Pancreas (tissue), 10 donors: Measurements from ENCODE around the gene RIN3. TPM values are rescaled to one million over a fixed set of nuclear protein-coding genes. Genes with fewer than 3 reads are reported as not detected.
"Not testable (repeated sequence)": the region's sequence is repeated elsewhere in the genome, so short reads cannot be mapped to it uniquely, and the experiment has no call there.

Source experiments
- ATAC-seq, 4 donors: fragments of 200-7000 bp; cut with Tn5 transposase; one replicate each; pipeline versions ENCODE4 v1.8.0 to v1.9.1; 2020; ENCODE audit warnings: mild to moderate bottlenecking in 4 of 4, moderate library complexity in 4 of 4
- DNase-seq, 6 donors: peaks; one replicate each; pipeline ENCODE4 v3.0.0-alpha.2; 2020
- FAIRE-seq: peaks from 2 replicates; lab custom pipeline; 2012; peaks lifted over from hg19 to GRCh38; lab: Jason Lieb, UNC
- H3K27ac ChIP-seq, 4 donors: fragments of 200-600 bp; sonication (generic); 1 replicate in 3 of 4; 2 replicates in 1 of 4; pipeline versions ENCODE4 v1.5.0 to v1.8.0; 2020
- H3K27me3 ChIP-seq, 4 donors: fragments of 200-600 bp; one replicate each; pipeline ENCODE4 v1.8.0; 2021
- H3K36me3 ChIP-seq, 3 donors: fragments of 200-600 bp; sonication (generic) in 1 of 3; one replicate each; pipeline versions ENCODE4 v1.5.0 to v1.8.0; 2020 to 2021
- H3K4me1 ChIP-seq, 3 donors: fragments of 200-600 bp; one replicate each; pipeline ENCODE4 v1.8.0; 2021
- H3K4me3 ChIP-seq, 4 donors: fragments of 200-600 bp; sonication (generic) in 2 of 4; one replicate each; pipeline versions ENCODE4 v1.5.0 to v1.8.0; 2020 to 2021
- H3K9me3 ChIP-seq, 4 donors: fragments of 200-600 bp; one replicate each; pipeline ENCODE4 v1.8.0; 2021
- WGBS, 2 donors: extraction: QIAGEN DNeasy Blood & Tissue Kit; methylation state at CpG; one replicate each; pipeline ENCODE4 v1.1.7; 2013; 5-methylcytosine and 5-hydroxymethylcytosine counted together
- intact Hi-C, 3 donors: fragments of 100-400 bp; cut with DNase I; formaldehyde crosslinking; loops; one replicate each; pipeline versions ENCODE4 v1.11.1 to v1.14.2; 2022
- polyA plus RNA-seq, 2 donors: library from polyadenylated mRNA; stranded (reverse); fragments of 200-250 nt; gene quantifications; one replicate each; pipeline ENCODE4 v1.2.3, GENCODE V29; 2013
- total RNA-seq, 6 donors: library from RNA; stranded (reverse); fragmentation: NEBNext Ultra II Directional in 4 of 6; extraction: Animal tissue kit (Norgen Biotek cat#: 25700) in 4 of 6; gene quantifications; one replicate each; pipeline versions ENCODE4 v1.2.1 to v1.2.4, GENCODE V29; 2021 to 2023
- TF ChIP-seq, protein P1 (sequence below), 4 donors: fragments of 200-600 bp; sonication (generic) in 3 of 4; IDR thresholded peaks; one replicate each; pipeline versions ENCODE4 v1.5.0 to v1.8.0; 2021; ENCODE audit warnings: antibody characterized with exemption in 4 of 4
- donor health status: healthy with polysubstance abuse.
- donor health status: DM: no; HTN: no; CAD: no; lungs with moderate emphysema.
- donor health status: DM: no; HTN: no; CAD: no.
- donor health status: control.
- donor health status: control.
- donor health status: Bipolar disorder and iron deficiency.
- donor health status: DM: yes; HTN: yes; CAD: no.
- donor health status: DM: no; HTN: no; CAD: no.
- donor health status: DM: no; HTN: no; CAD: no.
- donor health status: DM: yes; HTN: yes; CAD: no.

The RIN3 gene
- total and polyA plus RNA-seq, 8 donors: 1.1 to 9.0 (median 2.3) TPM

DNA sequence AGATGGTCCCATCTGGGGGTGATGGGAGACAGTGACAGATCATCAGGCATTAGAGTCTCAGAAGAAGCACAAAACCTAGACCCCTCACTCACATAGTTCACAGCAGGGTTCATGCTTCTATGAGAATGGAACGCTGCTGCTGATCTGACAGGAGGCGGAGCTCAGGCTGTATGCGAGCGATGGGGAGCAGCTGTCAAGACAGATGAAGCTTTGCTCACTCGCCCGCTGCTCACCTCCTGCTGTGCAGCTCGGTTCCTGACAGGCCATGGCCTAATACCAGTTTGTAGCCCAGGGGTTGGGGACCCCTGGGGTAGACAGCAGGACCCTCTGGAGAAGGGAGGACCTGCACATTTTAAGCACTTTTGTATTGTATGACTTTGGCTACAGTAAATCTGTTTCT, 123.6 kb downstream of the RIN3 start:
- Histone ChIP-seq H3K27me3 (no peaks in the 10 kb centered on the region), H3K36me3 (no peaks in the 10 kb centered on the region), H3K4me3 (no peak overlapping the region), H3K4me1 (no peaks in the 10 kb centered on the region), H3K9me3 (no peaks in the 10 kb centered on the region), H3K27ac (no peak overlapping the region)
- WGBS, 2 donors: 40 to 45% methylated on average over 7 of the region's 7 CpGs
- intact Hi-C loops: no loop called here
- no peak for ATAC-seq
- no peak for FAIRE-seq
- peak in 1 of 6 donors; percentile 31 for DNase-seq
- TF ChIP-seq, protein P1, sequence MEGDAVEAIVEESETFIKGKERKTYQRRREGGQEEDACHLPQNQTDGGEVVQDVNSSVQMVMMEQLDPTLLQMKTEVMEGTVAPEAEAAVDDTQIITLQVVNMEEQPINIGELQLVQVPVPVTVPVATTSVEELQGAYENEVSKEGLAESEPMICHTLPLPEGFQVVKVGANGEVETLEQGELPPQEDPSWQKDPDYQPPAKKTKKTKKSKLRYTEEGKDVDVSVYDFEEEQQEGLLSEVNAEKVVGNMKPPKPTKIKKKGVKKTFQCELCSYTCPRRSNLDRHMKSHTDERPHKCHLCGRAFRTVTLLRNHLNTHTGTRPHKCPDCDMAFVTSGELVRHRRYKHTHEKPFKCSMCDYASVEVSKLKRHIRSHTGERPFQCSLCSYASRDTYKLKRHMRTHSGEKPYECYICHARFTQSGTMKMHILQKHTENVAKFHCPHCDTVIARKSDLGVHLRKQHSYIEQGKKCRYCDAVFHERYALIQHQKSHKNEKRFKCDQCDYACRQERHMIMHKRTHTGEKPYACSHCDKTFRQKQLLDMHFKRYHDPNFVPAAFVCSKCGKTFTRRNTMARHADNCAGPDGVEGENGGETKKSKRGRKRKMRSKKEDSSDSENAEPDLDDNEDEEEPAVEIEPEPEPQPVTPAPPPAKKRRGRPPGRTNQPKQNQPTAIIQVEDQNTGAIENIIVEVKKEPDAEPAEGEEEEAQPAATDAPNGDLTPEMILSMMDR (IDR thresholded peaks at IDR 0.05): no peak

DNA sequence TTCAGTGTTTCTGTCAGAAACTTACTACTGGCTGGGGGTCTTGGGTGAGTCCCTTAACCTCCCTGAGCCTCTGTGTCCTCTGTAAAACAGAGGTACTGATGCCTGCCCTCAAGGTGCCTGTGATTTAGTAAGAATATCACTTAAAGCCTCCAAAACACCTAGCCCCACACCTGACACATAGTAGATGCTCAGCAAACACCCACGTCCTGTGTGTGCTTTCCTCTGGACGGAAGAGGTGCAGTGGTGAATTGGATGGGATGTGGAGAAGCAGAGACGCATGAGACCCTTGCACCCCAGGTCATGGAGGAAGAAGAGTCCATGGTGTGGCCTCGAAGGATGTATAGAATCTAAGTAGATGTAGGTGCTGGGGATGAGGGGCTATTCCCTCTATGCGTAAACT, 124.3 kb downstream of the RIN3 start:
- no peak for FAIRE-seq

GRCh38 chr14:92638266-92638665, 124.7 kb downstream of the RIN3 start:
- Histone ChIP-seq H3K4me3 (no peak overlapping the region), H3K36me3 (no peaks in the 10 kb centered on the region), H3K4me1 (no peaks in the 10 kb centered on the region), H3K27ac (no peak overlapping the region), H3K27me3 (no peaks in the 10 kb centered on the region), H3K9me3 (no peaks in the 10 kb centered on the region)
- no peak for ATAC-seq
- 67 to 73% methylated on average over 9 of the region's 9 CpGs for WGBS, 2 donors
- TF ChIP-seq, protein P1 (IDR thresholded peaks at IDR 0.05): no peak
- DNase-seq: no peak
- intact Hi-C loops: no loop called here
- FAIRE-seq: no peak

More for the DNA sequence above, 124.3 kb downstream of the RIN3 start:
- TF ChIP-seq, protein P1 (IDR thresholded peaks at IDR 0.05): no peak
- ATAC-seq (no peak), DNase-seq (no peak)
- intact Hi-C loops: no loop called here
- no peaks in the 10 kb centered on the region for H3K4me1 ChIP-seq
- no peak overlapping the region for H3K4me3 ChIP-seq
- WGBS, 2 donors: 68 to 82% methylated on average over 5 of the region's 5 CpGs
- no peaks in the 10 kb centered on the region for H3K36me3 ChIP-seq
- no peaks in the 10 kb centered on the region for H3K27me3 ChIP-seq
- no peaks in the 10 kb centered on the region for H3K9me3 ChIP-seq
- no peak overlapping the region for H3K27ac ChIP-seq

GRCh38 chr14:92638904-92639303, 125.3 kb downstream of the RIN3 start:
- no peak overlapping the region for H3K4me3 ChIP-seq
- TF ChIP-seq, protein P1 (IDR thresholded peaks at IDR 0.05): no peak
- H3K9me3 ChIP-seq: no peaks in the 10 kb centered on the region
- no peak overlapping the region for H3K27ac ChIP-seq
- H3K36me3 ChIP-seq: no peaks in the 10 kb centered on the region
- DNase-seq: no peak
- no peak for FAIRE-seq
- ATAC-seq: no peak
- no peaks in the 10 kb centered on the region for H3K4me1 ChIP-seq
- intact Hi-C loops: no loop called here
- no peaks in the 10 kb centered on the region for H3K27me3 ChIP-seq
- 43 to 50% methylated on average over 7 of the region's 7 CpGs for WGBS, 2 donors

DNA sequence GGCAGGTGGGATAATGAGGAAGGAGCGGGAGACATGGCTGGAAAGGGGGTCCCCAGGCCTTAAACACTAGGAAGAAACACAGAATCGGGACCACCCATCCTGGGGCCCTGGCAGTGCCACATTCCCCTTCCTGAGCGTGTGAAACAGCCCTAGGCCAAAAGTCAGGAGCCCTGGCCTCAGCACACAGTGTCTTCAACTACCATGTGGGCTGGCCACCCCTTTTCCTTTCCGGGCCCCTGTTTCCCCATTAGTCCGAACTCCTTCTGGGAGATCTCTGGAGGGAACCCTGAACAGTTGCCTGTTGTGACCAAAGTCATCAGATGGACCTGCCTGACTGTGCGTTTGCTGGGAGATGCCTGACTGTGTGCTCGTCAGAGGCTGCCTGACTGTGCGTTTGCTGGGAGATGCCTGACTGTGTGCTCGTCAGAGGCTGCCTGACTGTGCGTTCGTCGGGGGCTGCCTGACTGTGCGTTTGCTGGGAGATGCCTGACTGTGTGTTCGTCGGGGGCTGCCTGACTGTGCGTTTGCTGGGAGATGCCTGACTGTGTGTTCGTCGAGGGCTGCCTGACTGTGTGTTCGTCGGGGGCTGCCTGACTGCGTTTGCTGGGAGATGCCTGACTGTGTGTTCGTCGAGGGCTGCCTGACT, 126.0 kb downstream of the RIN3 start:
- H3K9me3 ChIP-seq, H3K27ac ChIP-seq, H3K27me3 ChIP-seq, FAIRE-seq, DNase-seq, H3K4me1 ChIP-seq, intact Hi-C loops, ATAC-seq, H3K4me3 ChIP-seq, H3K36me3 ChIP-seq: not testable (repeated sequence)
- WGBS, 2 donors: 80 to 88% methylated on average over 23 of the region's 23 CpGs
